ENCODE measurements around the gene CPSF2. TPM values are rescaled to one million over a fixed set of nuclear protein-coding genes. Genes with fewer than 3 reads are reported as not detected.

The CPSF2 gene
- total and polyA plus RNA-seq, 2 of the 13 experiments (the other 11 are each of a cell fraction or from before 2014, with no cell fraction given) = 14.3 to 67.9 TPM

- no peak for TF ChIP-seq ZNF484 (CRISPR knock-in tag; IDR thresholded peaks at IDR 0.05; ENCODE audit: borderline replicate concordance, low read depth)
- TF ChIP-seq SNAI1 (CRISPR knock-in tag; IDR thresholded peaks at IDR 0.05; ENCODE audit: borderline replicate concordance) = no peak
- TF ChIP-seq ARID2 (CRISPR knock-in tag; IDR thresholded peaks at IDR 0.05; ENCODE audit: borderline replicate concordance) = no peak
- no peak for TF ChIP-seq ZNF460 (CRISPR knock-in tag; IDR thresholded peaks at IDR 0.05; ENCODE audit: borderline replicate concordance)
- no peak for TF ChIP-seq MIER2 (CRISPR knock-in tag; IDR thresholded peaks at IDR 0.05)
- TF ChIP-seq MNT (IDR thresholded peaks at IDR 0.05) = no peak
- no peak for TF ChIP-seq E2F5 (CRISPR knock-in tag; conservative IDR thresholded peaks at IDR 0.05)
- no peak for TF ChIP-seq PRDM4 (CRISPR knock-in tag; IDR thresholded peaks at IDR 0.05; ENCODE audit: borderline replicate concordance)
- no peak for TF ChIP-seq ZNF292 (CRISPR knock-in tag; IDR thresholded peaks at IDR 0.05; ENCODE audit: borderline replicate concordance, low read depth)
- TF ChIP-seq ZNF513 (CRISPR knock-in tag; conservative IDR thresholded peaks at IDR 0.05) = no peak
- TF ChIP-seq DNMT1 (CRISPR knock-in tag; IDR thresholded peaks at IDR 0.05) = no peak
- TF ChIP-seq RBFOX2 (IDR thresholded peaks at IDR 0.05; ENCODE audit: low read depth, low read length) = no peak
- no peak for TF ChIP-seq HOXA3 (CRISPR knock-in tag; IDR thresholded peaks at IDR 0.05)
Measured at GRCh38 chr14:92109490-92109889, 12.3 kb upstream of the CPSF2 start (continued).
